Measurements from ENCODE around the gene MAP3K4.
A peak's percentile ranks its signal among the peaks of the same experiment; 100 is the strongest.

The MAP3K4 gene

GRCh38 chr6:161130967-161131766 lies 139.6 kb downstream of the MAP3K4 start:
- no peak for DNase-seq

DNA sequence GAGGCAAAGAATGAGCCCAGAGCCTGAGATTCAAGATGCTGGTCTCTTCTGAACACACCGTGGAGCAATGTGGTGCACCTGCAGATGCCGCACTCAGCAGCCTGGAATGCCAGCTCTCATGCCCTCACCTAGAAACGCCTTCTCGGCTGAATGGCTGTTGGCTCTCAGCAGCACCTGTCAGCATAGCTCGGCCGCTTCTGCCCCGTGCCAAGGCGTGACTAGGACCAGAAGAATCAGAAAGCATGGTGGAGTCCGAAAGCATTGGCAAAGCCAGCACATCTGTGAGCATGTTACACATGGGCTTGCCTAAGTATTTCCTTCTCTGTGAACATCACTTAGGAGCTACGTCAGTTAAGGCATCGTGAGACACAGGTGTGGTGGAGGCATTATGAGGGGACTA lies 140.8 kb downstream of the MAP3K4 start:
- no peak for DNase-seq

- DNase-seq, result no peak
Observed at GRCh38 chr6:161133963-161134362, 142.4 kb downstream of the MAP3K4 start.

DNA sequence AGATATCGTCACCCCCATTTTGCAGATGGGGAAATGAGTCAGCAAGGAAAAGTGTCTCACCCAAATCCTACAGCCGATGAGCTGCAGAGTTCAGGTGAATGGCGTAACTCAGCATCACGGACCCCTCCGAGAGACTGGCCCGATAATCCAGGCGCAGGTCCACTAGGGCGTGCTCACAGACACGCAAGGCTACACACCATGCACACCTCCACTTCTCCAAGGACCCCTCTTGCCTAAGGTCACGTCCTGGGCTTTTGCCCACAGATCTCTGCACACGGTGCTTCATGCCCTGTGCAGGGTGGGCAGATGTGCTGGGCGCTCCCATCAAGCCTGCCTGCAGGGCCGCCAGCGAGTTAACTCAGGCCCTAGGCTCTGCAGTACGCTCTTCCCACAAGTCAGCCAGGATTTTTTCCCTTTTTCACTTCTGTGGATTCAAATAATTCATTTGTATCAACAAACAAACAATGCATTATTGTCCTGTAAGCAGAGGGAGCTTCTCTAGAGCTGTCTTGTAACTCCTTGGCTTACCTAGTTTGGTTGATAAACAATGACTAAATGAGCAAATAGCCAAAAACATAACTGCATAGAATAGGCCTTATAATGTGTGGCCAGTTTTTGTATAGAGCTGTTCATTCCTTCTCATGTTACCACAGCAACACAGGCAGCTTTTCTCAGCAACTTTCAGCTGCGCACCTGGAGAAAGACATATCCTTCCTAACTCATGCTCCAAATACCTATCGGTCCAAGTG lies 143.2 kb downstream of the MAP3K4 start:
- no peak for DNase-seq

GRCh38 chr6:161135695-161136591 lies 144.4 kb downstream of the MAP3K4 start:
- DNase-seq, result no peak

DNA sequence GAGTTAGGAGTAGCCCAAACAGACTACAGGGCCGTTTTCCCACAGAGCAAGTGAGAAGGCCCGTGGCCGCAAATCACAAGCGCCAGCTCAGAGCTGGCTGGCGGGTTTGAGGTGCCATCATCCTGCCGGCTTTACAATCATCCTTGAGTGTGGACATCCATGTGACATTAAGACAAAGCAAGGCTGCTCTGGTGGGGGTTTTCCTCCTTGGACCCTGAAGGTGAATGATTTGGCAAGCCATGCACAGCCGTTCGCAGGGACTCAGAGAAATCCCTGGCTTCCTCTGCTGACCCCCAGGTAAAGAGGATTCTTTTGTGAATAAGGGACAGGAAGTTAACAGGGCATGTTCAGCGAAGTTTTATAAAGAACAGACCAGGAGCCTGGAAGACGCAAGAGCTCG lies 145.1 kb downstream of the MAP3K4 start:
- no peak for DNase-seq

DNA sequence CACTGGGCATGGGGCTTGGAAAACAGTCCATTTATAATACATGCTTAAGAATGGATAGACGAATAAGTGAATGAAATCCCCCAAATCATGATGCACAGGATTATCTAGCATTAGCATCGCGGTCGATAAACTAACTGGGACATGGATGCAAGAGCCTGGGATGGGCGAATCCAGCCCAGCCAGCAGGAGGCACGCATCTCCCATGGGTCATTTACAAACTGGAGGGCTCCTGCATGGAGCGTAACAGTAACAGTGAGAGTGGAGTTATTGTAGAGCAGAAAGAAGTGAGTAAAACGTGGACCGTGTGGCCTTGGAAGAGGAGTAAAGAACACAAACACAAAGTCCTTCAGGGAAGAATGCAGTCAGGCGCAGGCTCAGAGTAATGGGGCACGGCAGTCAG lies 145.8 kb downstream of the MAP3K4 start:
- no peak for DNase-seq

- no peak for DNase-seq
Observed at GRCh38 chr6:161137839-161138542, 146.4 kb downstream of the MAP3K4 start.

- no peak for DNase-seq
Observed at GRCh38 chr6:161138543-161139303, 147.2 kb downstream of the MAP3K4 start.

DNA sequence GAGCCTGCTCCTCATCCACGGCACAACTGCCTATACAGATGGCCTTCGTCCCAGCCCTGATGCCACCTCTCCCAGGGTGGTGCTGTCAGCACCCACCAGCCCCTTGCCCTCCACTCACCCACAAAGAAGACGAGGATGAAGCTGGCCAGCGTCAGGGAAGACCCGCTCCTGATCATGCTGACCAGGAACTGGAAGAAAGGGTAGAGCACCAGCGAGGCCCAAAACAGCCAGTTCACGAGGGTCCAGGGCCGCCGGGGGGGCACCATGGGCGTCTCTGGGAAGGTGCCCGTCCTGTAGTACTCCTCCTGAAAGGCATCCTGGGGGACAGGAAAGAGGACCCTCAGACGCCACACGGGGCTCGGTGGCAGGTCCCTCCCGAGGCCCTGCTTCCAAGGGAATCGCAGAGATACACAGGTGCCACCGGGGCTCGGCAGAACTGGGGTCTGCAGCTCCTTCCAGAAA lies 147.8 kb downstream of the MAP3K4 start:
- DNase-seq, result no peak

DNA sequence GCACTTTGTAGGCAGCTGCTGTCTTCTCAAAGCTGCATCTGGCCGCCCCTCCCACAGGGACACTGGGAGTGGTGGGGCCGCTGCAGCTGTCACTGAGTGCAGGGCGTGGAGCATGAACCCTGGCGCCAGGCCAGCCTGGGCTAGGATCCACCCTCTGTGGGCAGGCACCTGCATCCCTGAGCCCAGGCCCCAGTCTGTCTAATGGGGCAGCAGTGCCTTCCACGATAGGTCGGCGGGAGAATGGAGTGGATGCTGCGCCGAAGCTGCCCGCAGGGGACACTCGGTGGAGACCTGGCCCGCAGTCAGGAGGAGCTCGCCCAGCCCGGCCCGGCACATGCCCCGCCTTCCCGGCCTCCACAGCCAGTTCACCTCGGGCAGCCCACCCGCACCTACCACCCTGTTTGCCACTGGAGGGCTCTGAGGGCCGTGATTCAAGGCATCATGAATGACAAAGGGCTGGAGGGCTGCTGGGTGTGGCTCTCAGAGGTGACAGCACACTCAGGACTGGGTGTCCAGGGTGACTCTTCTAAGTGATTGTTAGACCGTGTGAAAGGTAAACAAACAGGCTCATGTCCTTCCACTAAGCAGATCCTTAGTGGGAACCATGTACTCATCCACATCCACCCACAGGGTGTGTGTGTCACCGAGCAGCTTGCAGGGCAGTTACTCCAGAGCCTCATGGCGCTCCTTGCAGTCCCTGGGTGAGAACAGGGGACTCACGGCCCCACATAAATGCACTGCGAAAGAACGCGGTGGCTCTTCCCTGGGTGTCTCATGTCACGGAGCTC lies 148.4 kb downstream of the MAP3K4 start:
- peak; percentile 66 for DNase-seq

DNA sequence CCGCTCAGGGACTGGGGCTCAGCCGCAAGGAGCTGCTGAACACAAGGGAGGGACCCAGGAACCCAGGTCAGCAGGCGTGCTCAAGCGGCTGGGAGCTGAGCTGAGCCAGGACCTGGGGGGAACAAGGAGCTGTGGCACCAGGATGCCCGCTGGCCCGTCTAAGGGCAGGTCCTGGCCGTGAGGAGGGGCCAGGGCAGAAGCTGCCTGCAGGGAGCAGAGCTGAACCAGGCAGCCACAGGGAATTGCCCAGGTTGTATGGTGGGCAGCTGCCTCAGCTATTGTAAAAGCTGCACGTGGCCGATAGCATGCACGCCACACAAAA lies 148.9 kb downstream of the MAP3K4 start:
- DNase-seq, result no peak

- DNase-seq, result peak; percentile 58
Observed at GRCh38 chr6:161141173-161141572, 149.6 kb downstream of the MAP3K4 start.

DNA sequence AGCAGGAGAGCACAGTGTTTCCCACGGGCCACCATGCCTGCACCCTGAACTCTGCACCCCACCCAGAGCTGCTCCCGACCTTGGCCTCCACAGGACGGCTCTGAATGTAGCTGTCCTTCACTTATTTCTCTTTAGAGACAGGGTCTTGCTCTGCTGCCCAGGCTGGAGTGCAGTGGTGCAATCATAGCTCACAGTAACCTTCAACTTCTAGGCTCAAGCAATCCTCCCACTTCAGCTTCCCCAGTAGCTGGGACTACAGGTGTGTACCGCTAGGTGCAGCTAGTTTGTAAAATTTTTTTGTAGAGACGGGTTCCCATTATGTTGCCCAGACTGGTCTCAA lies 151.4 kb downstream of the MAP3K4 start:
- no peak for DNase-seq

DNA sequence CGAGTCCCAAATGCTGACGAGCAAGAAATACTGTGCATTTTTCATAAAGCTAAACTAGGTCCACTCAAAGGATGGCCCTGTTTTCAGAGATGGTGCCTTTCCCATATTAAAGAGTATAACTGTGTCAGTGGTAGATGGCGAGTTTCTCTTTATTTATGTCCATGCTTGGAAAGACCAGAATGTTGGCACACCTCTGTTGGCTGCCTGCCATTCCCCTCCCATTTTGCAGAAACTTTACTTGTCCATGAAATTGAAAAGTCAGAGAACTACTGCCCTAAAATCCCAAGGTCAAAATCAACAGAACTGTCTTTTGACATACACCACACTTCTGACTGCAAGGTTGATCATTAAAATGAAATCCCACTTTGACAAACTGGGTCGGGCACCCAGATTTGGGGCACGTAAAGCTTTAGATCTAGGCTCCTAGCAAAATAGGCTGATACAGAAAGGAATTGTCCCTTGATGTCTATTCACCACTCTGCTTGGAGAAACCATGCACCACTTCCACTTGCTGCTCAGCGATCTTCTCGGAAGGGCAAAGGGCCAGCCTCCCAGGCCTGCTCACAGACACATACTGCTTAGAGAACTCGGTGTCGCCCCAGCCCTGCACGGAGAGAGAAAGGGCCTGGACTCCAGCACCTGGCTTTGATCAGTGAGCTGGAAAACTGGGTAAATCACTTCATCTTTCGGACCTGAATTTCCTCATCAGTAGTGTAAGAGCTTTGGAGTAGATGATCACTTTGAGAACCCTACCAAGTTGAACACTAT lies 152.3 kb downstream of the MAP3K4 start:
- no peak for DNase-seq

GRCh38 chr6:161150136-161150535 lies 158.6 kb downstream of the MAP3K4 start:
- no peak for DNase-seq

GRCh38 chr6:161150566-161150965 lies 159.0 kb downstream of the MAP3K4 start:
- no peak for DNase-seq

- DNase-seq, result no peak
Observed at GRCh38 chr6:161151059-161151645, 159.6 kb downstream of the MAP3K4 start.

DNA sequence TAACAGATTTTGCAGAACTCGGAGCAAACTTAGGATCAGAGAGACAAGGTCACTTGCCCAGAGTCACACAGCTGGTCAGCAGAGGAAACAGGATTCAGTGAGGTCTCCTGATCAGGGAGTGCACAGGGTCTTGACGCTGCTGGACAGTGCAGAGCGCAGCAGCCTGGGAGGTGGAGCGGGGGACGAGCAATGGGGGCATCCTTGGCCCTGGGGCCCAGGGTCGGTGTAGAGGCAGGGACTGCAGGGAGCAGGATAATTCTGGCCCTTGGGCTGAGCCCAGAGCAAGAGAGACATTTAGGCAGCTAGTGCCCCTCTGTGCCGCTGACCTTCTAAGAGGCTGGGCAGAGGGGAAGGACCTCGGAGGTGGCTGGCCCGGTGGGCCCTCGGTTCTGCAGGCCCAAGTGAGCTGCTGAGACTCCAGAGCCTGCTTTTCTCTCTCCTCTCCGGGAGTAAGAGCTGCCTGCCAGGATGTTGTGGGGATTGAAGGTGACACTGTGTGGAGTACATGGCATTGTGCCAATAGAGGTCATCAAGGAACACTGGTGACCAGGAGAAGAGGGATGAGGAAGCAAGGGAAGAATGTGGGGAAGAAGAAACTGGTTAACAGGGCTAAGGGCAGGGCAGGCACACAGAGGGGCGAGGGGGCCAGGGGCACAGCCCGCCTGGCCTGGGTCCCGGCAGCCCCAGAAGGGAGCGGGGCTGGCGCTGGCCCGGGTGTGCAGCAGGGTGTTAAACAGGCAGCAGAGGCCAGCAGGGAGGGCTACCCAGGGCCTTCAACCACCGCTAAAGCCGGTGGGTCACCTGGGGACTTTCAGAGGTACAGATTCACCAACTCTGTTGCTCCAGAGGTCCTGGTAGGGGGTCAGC lies 160.3 kb downstream of the MAP3K4 start:
- DNase-seq, result no peak

Measured in NCI-H2171 treated with DMSO at 0.1 percent for 48 hours (cell line).